Neural cell (in vitro differentiated cells): Measurements from ENCODE around the gene CRTAP. TPM values are rescaled to one million over a fixed set of nuclear protein-coding genes. Genes with fewer than 3 reads are reported as not detected.
"Not testable (repeated sequence)": the region's sequence is repeated elsewhere in the genome, so short reads cannot be mapped to it uniquely, and the experiment has no call there.

Source experiments
- H2AFZ ChIP-seq: fragments of 200-600, 300-800 bp; sonication (generic), shearing (Covaris generic); 2 replicates; pipeline ENCODE4 v1.6.0; 2014; ENCODE audit warnings: low read depth, mild to moderate bottlenecking, antibody characterized with exemption, low read length, moderate library complexity
- H3F3A ChIP-seq: fragments of 200-600 bp; shearing (Covaris generic); 2 replicates; pipeline ENCODE4 v1.6.1; 2016; ENCODE audit warnings: mild to moderate bottlenecking, moderate library complexity, mixed read lengths, antibody characterized with exemption, low read length; ENCODE audit not compliant: insufficient read depth, poor library complexity, severe bottlenecking
- H3K27ac ChIP-seq: fragments of 200-600, 300-800 bp; sonication (generic), shearing (Covaris generic); 2 replicates; pipeline ENCODE4 v1.5.1; 2014; ENCODE audit warnings: mild to moderate bottlenecking, low read length, moderate library complexity
- H3K27me3 ChIP-seq: fragments of 300-800, 200-600 bp; sonication (generic), shearing (Covaris generic); 2 replicates; pipeline ENCODE4 v1.6.0; 2014; ENCODE audit warnings: mild to moderate bottlenecking, low read depth, low read length, moderate library complexity; ENCODE audit not compliant: insufficient read depth
- H3K36me3 ChIP-seq: fragments of 300-800, 200-600 bp; sonication (generic), shearing (Covaris generic); 2 replicates; pipeline ENCODE4 v1.5.1; 2014; ENCODE audit warnings: mild to moderate bottlenecking, antibody characterized with exemption, low read length, moderate library complexity; ENCODE audit not compliant: insufficient read depth
- H3K4me2 ChIP-seq: fragments of 300-800, 200-600 bp; sonication (generic), shearing (Covaris generic); 2 replicates; pipeline ENCODE4 v1.6.0; 2014; ENCODE audit warnings: mild to moderate bottlenecking, low read length
- H3K4me3 ChIP-seq: fragments of 300-800, 200-600 bp; sonication (generic), shearing (Covaris generic); 2 replicates; pipeline ENCODE4 v1.5.1; 2014; ENCODE audit warnings: mild to moderate bottlenecking, low read length, moderate library complexity
- H3K79me2 ChIP-seq: fragments of 200-600 bp; shearing (Covaris generic); replicated peaks from 2 replicates; pipeline ENCODE4 v1.6.0; 2014; ENCODE audit warnings: mild to moderate bottlenecking, low read length, moderate library complexity; ENCODE audit not compliant: insufficient read depth
- H3K9ac ChIP-seq: fragments of 300-800, 200-600 bp; sonication (generic), shearing (Covaris generic); 2 replicates; pipeline ENCODE4 v1.6.1; 2016; ENCODE audit warnings: mild to moderate bottlenecking, low read length, mixed read lengths
- H3K9me2 ChIP-seq: fragments of 200-600 bp; shearing (Covaris generic); 2 replicates; pipeline ENCODE4 v1.6.1; 2016; ENCODE audit warnings: mild to moderate bottlenecking, low read length, mixed read lengths; ENCODE audit not compliant: insufficient read depth
- H3K9me3 ChIP-seq: fragments of 200-600, 300-800 bp; sonication (generic), shearing (Covaris generic); 2 replicates; pipeline ENCODE4 v1.6.1; 2016; ENCODE audit warnings: mild to moderate bottlenecking, mixed run types, low read length, moderate library complexity, mixed read lengths
- H4K20me1 ChIP-seq: fragments of 200-600 bp; shearing (Covaris generic); 2 replicates; pipeline ENCODE4 v1.6.1; 2016; ENCODE audit warnings: mild to moderate bottlenecking, mixed run types; ENCODE audit not compliant: insufficient read depth
- EP300 ChIP-seq: fragments of 450-650 bp; conservative IDR thresholded peaks from 2 replicates; pipeline ENCODE4 v1.6.1; 2014; ENCODE audit warnings: antibody characterized with exemption, mild to moderate bottlenecking, moderate library complexity; ENCODE audit not compliant: poor library complexity, severe bottlenecking
- EZH2 ChIP-seq: fragments of 200-600, 300-800 bp; shearing (Covaris generic), sonication (generic); IDR thresholded peaks from 2 replicates; pipeline ENCODE4 v1.6.1; 2014; ENCODE audit warnings: antibody characterized with exemption, low read length, borderline replicate concordance, mild to moderate bottlenecking; ENCODE audit not compliant: insufficient read depth, poor library complexity, severe bottlenecking
- MXI1 ChIP-seq: fragments of 450-650 bp; conservative IDR thresholded peaks from 2 replicates; pipeline ENCODE4 v1.6.1; 2014; ENCODE audit warnings: antibody characterized with exemption, mild to moderate bottlenecking; ENCODE audit not compliant: poor library complexity, severe bottlenecking
- POLR2AphosphoS5 ChIP-seq: IDR thresholded peaks from 2 replicates; pipeline ENCODE4 v1.6.1; 2012
- RAD21 ChIP-seq: fragments of 450-650 bp; conservative IDR thresholded peaks from 2 replicates; pipeline ENCODE4 v1.6.1; 2014; ENCODE audit warnings: antibody characterized with exemption, mild to moderate bottlenecking, moderate library complexity
- SMC3 ChIP-seq: fragments of 450-650 bp; conservative IDR thresholded peaks from 2 replicates; pipeline ENCODE4 v1.6.1; 2014; ENCODE audit warnings: antibody characterized with exemption, mild to moderate bottlenecking, moderate library complexity; ENCODE audit not compliant: poor library complexity
- TAF1 ChIP-seq: IDR thresholded peaks from 2 replicates; pipeline ENCODE4 v1.6.1; 2012; ENCODE audit warnings: low read depth
- polyA plus RNA-seq: library from polyadenylated mRNA; depleted of rRNA; stranded (reverse); fragments of >200 nt; gene quantifications from 2 replicates; pipeline ENCODE4 v1.2.3, GENCODE V29; 2014
- TF ChIP-seq, protein P1 (sequence below): IDR thresholded peaks from 2 replicates; pipeline ENCODE4 v1.6.1; 2012; ENCODE audit warnings: borderline replicate concordance
- TF ChIP-seq, protein P2 (sequence below): fragments of 450-650 bp; IDR thresholded peaks from 2 replicates; pipeline ENCODE4 v1.5.1; 2014; ENCODE audit warnings: antibody characterized with exemption, mild to moderate bottlenecking, moderate library complexity; ENCODE audit not compliant: poor library complexity, severe bottlenecking

CRTAP gene
- polyA plus RNA-seq, 1 donor from 2014 or later, result 7.1 TPM

DNA sequence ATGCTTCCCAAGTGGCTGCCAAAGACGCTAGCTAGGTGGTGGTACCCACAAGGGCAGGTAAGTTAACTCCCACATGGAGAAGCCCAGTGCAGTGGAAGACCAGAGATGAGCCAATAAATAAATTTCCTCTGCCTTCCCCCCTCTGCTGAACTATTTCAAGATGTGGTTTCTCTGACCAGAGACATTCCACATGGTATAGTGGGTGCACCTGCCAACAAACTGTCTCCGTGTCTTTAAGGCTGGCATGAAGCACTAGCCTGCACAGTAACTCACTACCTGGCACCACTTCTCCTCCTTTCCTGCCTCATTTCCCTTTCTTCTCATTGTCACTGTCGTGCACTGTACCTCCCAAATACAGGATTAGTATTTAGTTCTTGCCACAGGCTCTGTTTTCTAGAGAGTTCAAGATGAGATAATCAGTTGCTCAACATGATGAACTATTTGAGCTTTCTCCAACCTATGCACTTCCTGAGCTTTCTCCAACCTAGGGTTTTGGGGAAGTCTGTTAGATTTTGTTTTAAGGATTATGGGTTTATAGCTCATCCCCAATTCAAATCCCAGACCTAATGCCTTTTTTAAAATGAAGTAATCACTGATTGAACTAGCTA, 8.4 kb upstream of the CRTAP start:
- Histone ChIP-seq H3K9ac (no peak overlapping the region), H2AFZ (no peak overlapping the region), H3K4me3 (no peak overlapping the region), H3K9me2 (no peaks in the 10 kb centered on the region), H3K27ac (no peak overlapping the region), H3K79me2 (no peaks in the 10 kb centered on the region), H3F3A (no peaks in the 10 kb centered on the region), H4K20me1 (no peaks in the 10 kb centered on the region), H3K36me3 (no peaks in the 10 kb centered on the region), H3K9me3 (no peaks in the 10 kb centered on the region), H3K4me2 (no peak overlapping the region), H3K27me3 (no peaks in the 10 kb centered on the region)
- TF ChIP-seq EZH2, result no peak
- TF ChIP-seq TAF1, result no peak
- no peak for TF ChIP-seq EP300
- TF ChIP-seq MXI1, result no peak
- TF ChIP-seq RAD21, result no peak
- TF ChIP-seq, protein P1, sequence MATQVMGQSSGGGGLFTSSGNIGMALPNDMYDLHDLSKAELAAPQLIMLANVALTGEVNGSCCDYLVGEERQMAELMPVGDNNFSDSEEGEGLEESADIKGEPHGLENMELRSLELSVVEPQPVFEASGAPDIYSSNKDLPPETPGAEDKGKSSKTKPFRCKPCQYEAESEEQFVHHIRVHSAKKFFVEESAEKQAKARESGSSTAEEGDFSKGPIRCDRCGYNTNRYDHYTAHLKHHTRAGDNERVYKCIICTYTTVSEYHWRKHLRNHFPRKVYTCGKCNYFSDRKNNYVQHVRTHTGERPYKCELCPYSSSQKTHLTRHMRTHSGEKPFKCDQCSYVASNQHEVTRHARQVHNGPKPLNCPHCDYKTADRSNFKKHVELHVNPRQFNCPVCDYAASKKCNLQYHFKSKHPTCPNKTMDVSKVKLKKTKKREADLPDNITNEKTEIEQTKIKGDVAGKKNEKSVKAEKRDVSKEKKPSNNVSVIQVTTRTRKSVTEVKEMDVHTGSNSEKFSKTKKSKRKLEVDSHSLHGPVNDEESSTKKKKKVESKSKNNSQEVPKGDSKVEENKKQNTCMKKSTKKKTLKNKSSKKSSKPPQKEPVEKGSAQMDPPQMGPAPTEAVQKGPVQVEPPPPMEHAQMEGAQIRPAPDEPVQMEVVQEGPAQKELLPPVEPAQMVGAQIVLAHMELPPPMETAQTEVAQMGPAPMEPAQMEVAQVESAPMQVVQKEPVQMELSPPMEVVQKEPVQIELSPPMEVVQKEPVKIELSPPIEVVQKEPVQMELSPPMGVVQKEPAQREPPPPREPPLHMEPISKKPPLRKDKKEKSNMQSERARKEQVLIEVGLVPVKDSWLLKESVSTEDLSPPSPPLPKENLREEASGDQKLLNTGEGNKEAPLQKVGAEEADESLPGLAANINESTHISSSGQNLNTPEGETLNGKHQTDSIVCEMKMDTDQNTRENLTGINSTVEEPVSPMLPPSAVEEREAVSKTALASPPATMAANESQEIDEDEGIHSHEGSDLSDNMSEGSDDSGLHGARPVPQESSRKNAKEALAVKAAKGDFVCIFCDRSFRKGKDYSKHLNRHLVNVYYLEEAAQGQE, result no peak
- no peak for TF ChIP-seq SMC3
- TF ChIP-seq POLR2AphosphoS5, result no peak
- TF ChIP-seq, protein P2, sequence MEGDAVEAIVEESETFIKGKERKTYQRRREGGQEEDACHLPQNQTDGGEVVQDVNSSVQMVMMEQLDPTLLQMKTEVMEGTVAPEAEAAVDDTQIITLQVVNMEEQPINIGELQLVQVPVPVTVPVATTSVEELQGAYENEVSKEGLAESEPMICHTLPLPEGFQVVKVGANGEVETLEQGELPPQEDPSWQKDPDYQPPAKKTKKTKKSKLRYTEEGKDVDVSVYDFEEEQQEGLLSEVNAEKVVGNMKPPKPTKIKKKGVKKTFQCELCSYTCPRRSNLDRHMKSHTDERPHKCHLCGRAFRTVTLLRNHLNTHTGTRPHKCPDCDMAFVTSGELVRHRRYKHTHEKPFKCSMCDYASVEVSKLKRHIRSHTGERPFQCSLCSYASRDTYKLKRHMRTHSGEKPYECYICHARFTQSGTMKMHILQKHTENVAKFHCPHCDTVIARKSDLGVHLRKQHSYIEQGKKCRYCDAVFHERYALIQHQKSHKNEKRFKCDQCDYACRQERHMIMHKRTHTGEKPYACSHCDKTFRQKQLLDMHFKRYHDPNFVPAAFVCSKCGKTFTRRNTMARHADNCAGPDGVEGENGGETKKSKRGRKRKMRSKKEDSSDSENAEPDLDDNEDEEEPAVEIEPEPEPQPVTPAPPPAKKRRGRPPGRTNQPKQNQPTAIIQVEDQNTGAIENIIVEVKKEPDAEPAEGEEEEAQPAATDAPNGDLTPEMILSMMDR, result no peak

DNA sequence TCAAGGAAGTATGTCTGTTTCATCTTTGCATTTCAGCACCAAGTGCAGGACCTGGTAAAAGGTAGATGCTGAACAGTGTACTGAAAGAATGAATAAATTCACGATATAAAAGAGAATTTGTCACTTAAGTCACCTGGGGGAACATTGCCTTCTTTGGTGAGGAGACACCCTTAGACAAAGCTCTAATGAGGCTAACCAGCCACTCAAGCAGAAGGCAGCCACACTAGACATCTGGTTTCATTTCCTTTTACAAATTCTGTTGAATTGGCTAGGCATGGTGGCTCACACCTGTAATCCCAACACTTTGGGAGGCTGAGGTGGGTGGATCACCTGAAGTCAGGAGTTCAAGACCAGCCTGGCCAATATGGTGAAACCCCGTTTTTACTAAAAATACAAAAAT, 7.0 kb upstream of the CRTAP start:
- H3K4me3 ChIP-seq, H3K9me3 ChIP-seq, H4K20me1 ChIP-seq, H3F3A ChIP-seq, H3K4me2 ChIP-seq, H3K9ac ChIP-seq, H3K36me3 ChIP-seq, H3K79me2 ChIP-seq, H3K9me2 ChIP-seq, H3K27me3 ChIP-seq, H3K27ac ChIP-seq, H2AFZ ChIP-seq: not testable (repeated sequence)

DNA sequence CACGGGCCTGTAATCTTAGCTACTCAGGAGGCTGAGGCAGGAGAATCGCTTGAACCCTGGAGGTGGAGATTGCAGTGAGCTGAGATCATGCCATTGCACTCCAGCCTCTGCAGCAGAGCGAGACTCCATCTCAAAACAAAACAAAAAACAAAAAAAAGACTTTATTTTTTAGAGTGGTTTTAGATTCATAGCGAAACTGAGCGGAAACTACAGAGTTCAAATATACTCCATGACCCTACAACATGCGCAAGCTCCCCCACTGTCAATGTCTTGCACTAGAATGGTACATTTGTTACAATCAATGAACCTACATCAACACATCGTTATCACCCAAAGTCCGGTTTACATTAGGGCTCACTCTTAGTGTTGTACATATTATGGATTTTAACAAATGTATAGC, 2.2 kb upstream of the CRTAP start:
- no peaks in the 10 kb centered on the region for H3K9me2 ChIP-seq
- H3K36me3 ChIP-seq, result no peaks in the 10 kb centered on the region

More for the DNA sequence above, 2.2 kb upstream of the CRTAP start:
- H3K27ac ChIP-seq, result no peak overlapping the region
- H3K9ac ChIP-seq, result no peak overlapping the region
- no peaks in the 10 kb centered on the region for H3K9me3 ChIP-seq
- H3K27me3 ChIP-seq, result no peaks in the 10 kb centered on the region
- H3K4me3 ChIP-seq, result no peak overlapping the region
- no peak overlapping the region for H3K4me2 ChIP-seq
- H3K79me2 ChIP-seq, result no peaks in the 10 kb centered on the region
- peaks cover 2% of the 10 kb centered on the region for H3F3A ChIP-seq
- no peak overlapping the region for H2AFZ ChIP-seq
- no peaks in the 10 kb centered on the region for H4K20me1 ChIP-seq
- no peak for TF ChIP-seq RAD21
- TF ChIP-seq EZH2, result no peak
- TF ChIP-seq, protein P2, result no peak
- no peak for TF ChIP-seq MXI1
- no peak for TF ChIP-seq SMC3
- no peak for TF ChIP-seq TAF1
- no peak for TF ChIP-seq POLR2AphosphoS5
- TF ChIP-seq, protein P1, result no peak
- TF ChIP-seq EP300, result no peak
